Transverse colon (tissue), 4 donors: ENCODE data around the gene C1orf226.

ENCODE experiments used
- EP300 ChIP-seq: sonication (generic); formaldehyde crosslinking; IDR thresholded peaks from one replicate; pipeline ENCODE4 v1.6.1; 2017; ENCODE audit warnings: antibody characterized with exemption, low read depth
- POLR2A ChIP-seq: fragments of 450-650 bp; IDR thresholded peaks from one replicate; pipeline ENCODE4 v1.6.1; 2016; ENCODE audit warnings: antibody characterized with exemption, mild to moderate bottlenecking, moderate library complexity
- POLR2AphosphoS5 ChIP-seq, 3 donors: sonication (generic); formaldehyde crosslinking; IDR thresholded peaks; one replicate each; pipeline ENCODE4 v1.6.1; 2016; ENCODE audit warnings: antibody characterized with exemption in 3 of 3
- TF ChIP-seq, protein P1 (sequence below), 5 experiments: fragments of 200-600 bp in 3 of 5; fragments of 450-650 bp in 2 of 5; sonication (generic) in 3 of 5; IDR thresholded peaks; 1 replicate in 2 of 5; 2 replicates in 3 of 5; pipeline ENCODE4 v1.5.1; 2016 to 2017; ENCODE audit warnings: antibody characterized with exemption in 5 of 5, inconsistent platforms in 3 of 5, mild to moderate bottlenecking in 2 of 5, moderate library complexity in 1 of 5

DNA sequence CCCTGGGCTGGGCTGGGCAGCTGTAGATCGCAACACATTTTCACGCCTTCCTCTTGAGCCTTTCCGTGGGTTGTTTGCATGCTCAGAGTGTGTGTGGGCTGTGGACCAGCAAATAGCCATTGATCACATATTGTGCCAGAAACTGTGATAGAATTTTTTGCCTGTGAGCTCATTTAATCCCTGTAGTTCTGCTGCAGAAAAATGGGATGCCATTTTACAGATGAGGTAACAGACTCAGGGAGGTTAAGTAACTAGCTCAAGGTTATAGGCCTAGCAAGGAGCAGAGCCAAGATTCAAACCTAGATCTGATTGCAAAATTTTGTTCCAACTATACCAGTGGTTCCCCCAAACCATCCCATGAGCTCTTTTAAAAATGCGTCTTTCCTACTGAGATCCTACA, 15.4 kb upstream of the C1orf226 start:
- TF ChIP-seq, protein P1, sequence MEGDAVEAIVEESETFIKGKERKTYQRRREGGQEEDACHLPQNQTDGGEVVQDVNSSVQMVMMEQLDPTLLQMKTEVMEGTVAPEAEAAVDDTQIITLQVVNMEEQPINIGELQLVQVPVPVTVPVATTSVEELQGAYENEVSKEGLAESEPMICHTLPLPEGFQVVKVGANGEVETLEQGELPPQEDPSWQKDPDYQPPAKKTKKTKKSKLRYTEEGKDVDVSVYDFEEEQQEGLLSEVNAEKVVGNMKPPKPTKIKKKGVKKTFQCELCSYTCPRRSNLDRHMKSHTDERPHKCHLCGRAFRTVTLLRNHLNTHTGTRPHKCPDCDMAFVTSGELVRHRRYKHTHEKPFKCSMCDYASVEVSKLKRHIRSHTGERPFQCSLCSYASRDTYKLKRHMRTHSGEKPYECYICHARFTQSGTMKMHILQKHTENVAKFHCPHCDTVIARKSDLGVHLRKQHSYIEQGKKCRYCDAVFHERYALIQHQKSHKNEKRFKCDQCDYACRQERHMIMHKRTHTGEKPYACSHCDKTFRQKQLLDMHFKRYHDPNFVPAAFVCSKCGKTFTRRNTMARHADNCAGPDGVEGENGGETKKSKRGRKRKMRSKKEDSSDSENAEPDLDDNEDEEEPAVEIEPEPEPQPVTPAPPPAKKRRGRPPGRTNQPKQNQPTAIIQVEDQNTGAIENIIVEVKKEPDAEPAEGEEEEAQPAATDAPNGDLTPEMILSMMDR (IDR thresholded peaks at IDR 0.05) = no peak
- TF ChIP-seq POLR2AphosphoS5 (IDR thresholded peaks at IDR 0.05) = no peak
- no peak for TF ChIP-seq POLR2A
- TF ChIP-seq EP300 = no peak
